ENCODE data around the gene HSPA2.

DNA sequence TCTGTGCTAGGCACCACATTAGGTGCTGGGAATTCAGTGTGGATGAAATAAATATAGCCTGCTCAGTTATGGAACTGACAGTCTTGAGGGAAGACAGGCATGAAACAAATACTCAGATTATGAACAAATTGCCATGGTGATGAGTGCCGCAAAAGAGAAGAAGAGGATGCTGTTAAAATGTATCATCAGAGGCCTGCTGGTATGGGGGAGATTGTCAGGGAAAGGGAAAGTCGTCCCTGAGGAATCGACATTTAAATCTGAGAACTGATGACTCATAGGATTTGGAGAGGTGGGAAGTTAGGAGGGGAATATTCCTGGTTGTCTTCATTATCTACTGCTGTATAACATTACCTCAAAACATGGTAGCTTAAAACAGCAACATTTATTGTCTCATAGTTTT lies 51.3 kb downstream of the HSPA2 start:
- no peak for TF ChIP-seq CTCF (IDR thresholded peaks at IDR 0.05)
- TF ChIP-seq POLR2A (IDR thresholded peaks at IDR 0.05) = no peak

All from testis (tissue), 2 donors.